HepG2 (cell line): ENCODE results near the gene ZNF318. TPM values are rescaled to one million over a fixed set of nuclear protein-coding genes. Genes with fewer than 3 reads are reported as not detected.

ENCODE experiments used
- ATAC-seq: fragments of 200-7000 bp; cut with Tn5 transposase; 3 replicates; pipeline ENCODE4 v1.9.1; 2020; ENCODE audit warnings: mild to moderate bottlenecking, moderate library complexity
- BruUV-seq: library from RNA; stranded (reverse); fragments of 400-500 nt; replicated peaks from 2 replicates; lab custom pipeline; 2021; lab: Mats Ljungman, UMichigan
- CTCF ChIA-PET: fragments of 300-600 bp; formaldehyde crosslinking; extraction: SDS; loops from one replicate; lab custom pipeline; 2021; ENCODE audit warnings: low total read pairs, inconsistent platforms, low intra/inter-chr PET ratio; lab: Yijun Ruan, JAX
- POLR2A ChIA-PET: fragments of 350-600 bp; sonication (Branson Sonifier 250); formaldehyde crosslinking; loops from one replicate; lab custom pipeline; 2020; ENCODE audit warnings: antibody characterized with exemption, inconsistent platforms; lab: Yijun Ruan, JAX
- DNase-seq: peaks from one replicate; pipeline ENCODE4 v3.0.0-alpha.2; 2015; ENCODE audit warnings: low spot score
- FAIRE-seq: peaks from 3 replicates; lab custom pipeline; 2011; peaks lifted over from hg19 to GRCh38; lab: Jason Lieb, UNC
- H2AFZ ChIP-seq: one replicate; pipeline ENCODE4 v1.6.1; 2011; ENCODE audit warnings: low read length, inconsistent platforms
- H3K27ac ChIP-seq: fragments of 300-600 bp; 3 replicates; pipeline ENCODE4 v1.8.0; 2011; ENCODE audit warnings: mixed run types, mild to moderate bottlenecking, mixed read lengths, low read length, inconsistent platforms; ENCODE audit not compliant: insufficient read depth; ENCODE audit errors: extremely low read length
- H3K27me3 ChIP-seq, 2 experiments: fragments of 200-600 bp in 1 of 2; 2 replicates in 1 of 2; 3 replicates in 1 of 2; pipeline versions ENCODE4 v1.6.0 to v1.8.0; 2011; ENCODE audit warnings: low read length in 2 of 2, mild to moderate bottlenecking in 2 of 2, moderate library complexity in 2 of 2, inconsistent platforms in 1 of 2; ENCODE audit not compliant: insufficient read depth in 2 of 2, control insufficient read depth in 1 of 2
- H3K36me3 ChIP-seq, 2 experiments: fragments of 200-600 bp in 1 of 2; replicated peaks in 1 of 2; 2 replicates in 1 of 2; 3 replicates in 1 of 2; pipeline versions ENCODE4 v1.5.1 to v1.8.0; 2011; ENCODE audit warnings: low read length in 2 of 2, inconsistent platforms in 1 of 2; ENCODE audit not compliant: insufficient read depth in 2 of 2, control insufficient read depth in 1 of 2
- H3K4me1 ChIP-seq: 2 replicates; pipeline ENCODE4 v1.5.1; 2012; ENCODE audit warnings: low read length, inconsistent platforms; ENCODE audit not compliant: insufficient read depth
- H3K4me2 ChIP-seq: 2 replicates; pipeline ENCODE4 v1.6.0; 2011; ENCODE audit warnings: low read depth, low read length, inconsistent platforms
- H3K4me3 ChIP-seq, 3 experiments: fragments of 200-600 bp in 1 of 3; sonication (generic), shearing (Covaris generic) in 1 of 3; replicated peaks in 1 of 3; 2 replicates each; pipeline ENCODE4 v1.5.1; 2011 to 2016; ENCODE audit warnings: low read length in 3 of 3, inconsistent platforms in 2 of 3, low read depth in 2 of 3, mild to moderate bottlenecking in 2 of 3, control low read depth in 1 of 3, mixed read lengths in 1 of 3; ENCODE audit not compliant: insufficient read depth in 1 of 3
- H3K79me2 ChIP-seq: one replicate; pipeline ENCODE4 v1.6.1; 2011; ENCODE audit warnings: low read length, inconsistent platforms; ENCODE audit not compliant: insufficient read depth
- H3K9ac ChIP-seq: 2 replicates; pipeline ENCODE4 v1.6.0; 2011; ENCODE audit warnings: mild to moderate bottlenecking, low read depth, low read length, inconsistent platforms; ENCODE audit not compliant: insufficient read depth
- H3K9me3 ChIP-seq: 2 replicates; pipeline ENCODE4 v1.5.1; 2012; ENCODE audit warnings: mild to moderate bottlenecking, low read length
- H4K20me1 ChIP-seq: 2 replicates; pipeline ENCODE4 v1.6.0; 2011; ENCODE audit warnings: inconsistent platforms, mild to moderate bottlenecking, low read length, moderate library complexity; ENCODE audit not compliant: insufficient read depth
- AHR ChIP-seq: IDR thresholded peaks from 2 replicates; pipeline ENCODE4 v1.6.1; 2018; ENCODE audit warnings: missing genetic modification reagents, missing compliant biosample characterization
- CC2D1A ChIP-seq: sonication (generic); formaldehyde crosslinking; IDR thresholded peaks from 2 replicates; pipeline ENCODE4 v1.8.1; 2023; ENCODE audit warnings: mild to moderate bottlenecking, missing genetic modification reagents
- GTF3A ChIP-seq: sonication (generic); formaldehyde crosslinking; conservative IDR thresholded peaks from 2 replicates; pipeline ENCODE4 v1.4.0; 2020; ENCODE audit warnings: mild to moderate bottlenecking, missing genetic modification reagents
- HIVEP1 ChIP-seq: sonication (generic); formaldehyde crosslinking; IDR thresholded peaks from 2 replicates; pipeline ENCODE4 v1.4.0; 2020; ENCODE audit warnings: mild to moderate bottlenecking, missing genetic modification reagents
- HMG20A ChIP-seq: IDR thresholded peaks from 2 replicates; pipeline ENCODE4 v1.6.1; 2016; ENCODE audit warnings: borderline replicate concordance
- IKZF1 ChIP-seq: fragments of 450-650 bp; IDR thresholded peaks from 2 replicates; pipeline ENCODE4 v1.7.1; 2016
- KAT2B ChIP-seq: fragments of 150-350 bp; IDR thresholded peaks from 2 replicates; pipeline ENCODE4 v1.6.1; 2014; ENCODE audit warnings: low read depth, low read length, borderline replicate concordance
- KDM2A ChIP-seq: sonication (generic); formaldehyde crosslinking; IDR thresholded peaks from 2 replicates; pipeline ENCODE4 v1.4.0; 2020; ENCODE audit warnings: low read depth, missing genetic modification reagents, borderline replicate concordance
- MAFG ChIP-seq: sonication (generic); formaldehyde crosslinking; IDR thresholded peaks from 2 replicates; pipeline ENCODE4 v1.5.1; 2020; ENCODE audit warnings: mild to moderate bottlenecking, missing genetic modification reagents
- NKX3-1 ChIP-seq: sonication (generic); formaldehyde crosslinking; IDR thresholded peaks from 2 replicates; pipeline ENCODE4 v1.5.0; 2020; ENCODE audit warnings: missing genetic modification reagents
- PRDM15 ChIP-seq: sonication (generic); formaldehyde crosslinking; IDR thresholded peaks from 2 replicates; pipeline ENCODE4 v1.4.0; 2020; ENCODE audit warnings: missing genetic modification reagents
- SMC3 ChIP-seq: IDR thresholded peaks from 2 replicates; pipeline ENCODE4 v1.6.1; 2011; ENCODE audit warnings: low read length, improper control_type of control experiment
- SOX5 ChIP-seq: IDR thresholded peaks from 2 replicates; pipeline ENCODE4 v1.6.1; 2016; ENCODE audit warnings: borderline replicate concordance
- TARDBP ChIP-seq: sonication (generic); formaldehyde crosslinking; IDR thresholded peaks from 2 replicates; pipeline ENCODE4 v1.8.0; 2022; ENCODE audit warnings: mild to moderate bottlenecking, missing genetic modification reagents
- TBX2 ChIP-seq: sonication (generic); formaldehyde crosslinking; IDR thresholded peaks from 2 replicates; pipeline ENCODE4 v1.5.0; 2020; ENCODE audit warnings: missing genetic modification reagents, mild to moderate bottlenecking, borderline replicate concordance
- THAP11 ChIP-seq: IDR thresholded peaks from 2 replicates; pipeline ENCODE4 v1.6.1; 2016; ENCODE audit warnings: missing biosample characterization, missing genetic modification reagents
- ZNF17 ChIP-seq: sonication (generic); formaldehyde crosslinking; IDR thresholded peaks from 2 replicates; pipeline ENCODE4 v1.5.0; 2020; ENCODE audit warnings: mild to moderate bottlenecking, missing genetic modification reagents
- ZNF224 ChIP-seq: sonication (generic); formaldehyde crosslinking; IDR thresholded peaks from 2 replicates; pipeline ENCODE4 v1.5.0; 2020; ENCODE audit warnings: mild to moderate bottlenecking, missing genetic modification reagents
- ZNF251 ChIP-seq: sonication (generic); formaldehyde crosslinking; IDR thresholded peaks from 2 replicates; pipeline ENCODE4 v1.9.0; 2021; ENCODE audit warnings: mild to moderate bottlenecking, missing genetic modification reagents
- ZNF333 ChIP-seq: sonication (generic); formaldehyde crosslinking; IDR thresholded peaks from 2 replicates; pipeline ENCODE4 v1.4.0; 2020; ENCODE audit warnings: mild to moderate bottlenecking, missing genetic modification reagents, borderline replicate concordance
- ZNF558 ChIP-seq: sonication (generic); formaldehyde crosslinking; IDR thresholded peaks from 2 replicates; pipeline ENCODE4 v1.9.0; 2022; ENCODE audit warnings: mild to moderate bottlenecking, missing genetic modification reagents, borderline replicate concordance
- ZNF878 ChIP-seq: sonication (generic); formaldehyde crosslinking; IDR thresholded peaks from 2 replicates; pipeline ENCODE4 v1.8.1; 2023; ENCODE audit warnings: mild to moderate bottlenecking, missing genetic modification reagents, moderate library complexity
- WGBS: methylation state at CpG from one replicate; pipeline ENCODE4 v1.1.6; 2017; ENCODE audit warnings: low lambda C conversion rate; 5-methylcytosine and 5-hydroxymethylcytosine counted together
- in situ Hi-C: cut with HindIII; loops from 2 replicates; pipeline ENCODE4 v1.10.0; 2017; ENCODE audit warnings: low pct_unique_long_range_greater_than_20kb; ENCODE audit not compliant: extremely low pct_ligation_motif_present
- intact Hi-C: fragments of 100-400 bp; cut with micrococcal nuclease; formaldehyde crosslinking; loops from one replicate; pipeline ENCODE4 v1.10.0; 2022; ENCODE audit not compliant: unreplicated experiment
- polyA plus RNA-seq, 8 experiments: library from polyadenylated mRNA; depleted of rRNA in 3 of 8; stranded (reverse) in 7 of 8; unstranded in 1 of 8; fragments of >200 nt; fragmentation: Illumina TruSeq in 4 of 8; extraction: Trizol in 4 of 8; gene quantifications; 2 replicates each; pipeline versions ENCODE4 v1.2.1 to v1.2.3, GENCODE V29; 2011 to 2016; ENCODE audit warnings: low read depth in 4 of 8, missing spikeins in 1 of 8, mixed read lengths in 1 of 8; ENCODE audit not compliant: insufficient read depth in 1 of 8
- total RNA-seq, 5 experiments: library from RNA; depleted of rRNA; stranded (reverse); fragments of >200 nt; fragmentation: Illumina TruSeq; extraction: Trizol; gene quantifications; 2 replicates each; pipeline ENCODE4 v1.2.3, GENCODE V29; 2016; ENCODE audit warnings: low read depth in 1 of 5
- TF ChIP-seq, protein P1 (sequence below): sonication (generic); formaldehyde crosslinking; IDR thresholded peaks from 2 replicates; pipeline ENCODE4 v1.5.0; 2020; ENCODE audit warnings: missing genetic modification reagents

Gene ZNF318
- total and polyA plus RNA-seq, 2 of the 13 experiments (the other 11 are each of a cell fraction or from before 2014, with no cell fraction given) = 13.0 to 14.5 TPM

- no peak for TF ChIP-seq NKX3-1
- TF ChIP-seq SMC3 = no peak
- 0 out of 2 replicates have a peak, but pooled peaks have one; percentile 9 for TF ChIP-seq SOX5 (CRISPR knock-in tag)
- TF ChIP-seq ZNF558 (CRISPR knock-in tag) = no peak
- no peak for TF ChIP-seq ZNF333
- no peak for TF ChIP-seq TARDBP (CRISPR knock-in tag)
- no peak for TF ChIP-seq HMG20A (CRISPR knock-in tag)
- TF ChIP-seq IKZF1 = no peak
- TF ChIP-seq MAFG (CRISPR knock-in tag) = no peak
- no peak for TF ChIP-seq KDM2A
- no peak for TF ChIP-seq PRDM15 (CRISPR knock-in tag)
- no peak for TF ChIP-seq GTF3A
These were observed 8.3 kb upstream of the ZNF318 start (continued) for GRCh38 chr6:43377710-43378229.

DNA sequence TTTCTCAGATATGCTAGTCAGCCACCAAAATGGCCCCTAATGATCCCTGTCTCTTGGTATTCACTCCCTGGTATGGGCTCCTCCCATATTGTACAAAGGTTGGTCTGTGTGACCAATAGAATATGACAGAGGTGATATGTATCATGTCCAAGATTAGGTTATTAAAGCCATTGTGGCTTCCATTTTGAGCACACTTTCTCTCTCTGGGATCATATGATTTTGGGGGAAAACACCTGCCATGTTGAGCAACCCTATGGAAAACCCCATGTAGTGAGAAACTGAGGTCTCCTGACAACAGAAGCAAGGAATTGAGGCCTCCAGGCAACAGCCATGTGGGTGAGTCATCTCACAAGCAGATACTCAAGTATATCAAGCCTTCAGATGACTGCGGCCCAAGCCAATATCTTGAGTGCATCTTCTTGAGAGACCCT is 7.1 kb upstream of the ZNF318 start:
- 80% methylated on average over 1 of the region's 1 CpG for WGBS
- H2AFZ ChIP-seq = no peak overlapping the region
- in situ Hi-C loops = no loop called here
- POLR2A ChIA-PET = interaction anchor here (0.7 kb wide), 1 partner anchor 120 kb away, joined by 3 read pairs; no protein-coding TSS in a partner anchor
- H4K20me1 ChIP-seq = no peaks in the 10 kb centered on the region
- BruUV-seq = no TSS peak
- no peak overlapping the region for H3K27ac ChIP-seq
- TF ChIP-seq HIVEP1 (CRISPR knock-in tag) = no peak
- TF ChIP-seq CC2D1A (CRISPR knock-in tag) = no peak
- no peak for TF ChIP-seq SOX5 (CRISPR knock-in tag)
- TF ChIP-seq THAP11 (CRISPR knock-in tag) = no peak
- no peak for TF ChIP-seq ZNF251 (CRISPR knock-in tag)
- TF ChIP-seq, protein P1, sequence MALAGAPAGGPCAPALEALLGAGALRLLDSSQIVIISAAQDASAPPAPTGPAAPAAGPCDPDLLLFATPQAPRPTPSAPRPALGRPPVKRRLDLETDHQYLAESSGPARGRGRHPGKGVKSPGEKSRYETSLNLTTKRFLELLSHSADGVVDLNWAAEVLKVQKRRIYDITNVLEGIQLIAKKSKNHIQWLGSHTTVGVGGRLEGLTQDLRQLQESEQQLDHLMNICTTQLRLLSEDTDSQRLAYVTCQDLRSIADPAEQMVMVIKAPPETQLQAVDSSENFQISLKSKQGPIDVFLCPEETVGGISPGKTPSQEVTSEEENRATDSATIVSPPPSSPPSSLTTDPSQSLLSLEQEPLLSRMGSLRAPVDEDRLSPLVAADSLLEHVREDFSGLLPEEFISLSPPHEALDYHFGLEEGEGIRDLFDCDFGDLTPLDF (CRISPR knock-in tag) = no peak
- TF ChIP-seq ZNF878 (CRISPR knock-in tag) = no peak
- TF ChIP-seq ZNF17 (CRISPR knock-in tag) = no peak
- no peak for TF ChIP-seq AHR
- no peak for TF ChIP-seq ZNF224 (CRISPR knock-in tag)
- no peak for TF ChIP-seq TBX2
- no peak for TF ChIP-seq KAT2B
- no peak overlapping the region for H3K9ac ChIP-seq
- H3K79me2 ChIP-seq = no peaks in the 10 kb centered on the region
- H3K9me3 ChIP-seq = no peaks in the 10 kb centered on the region
- CTCF ChIA-PET = no interaction called here
- H3K4me3 ChIP-seq = no peak overlapping the region
- intact Hi-C loops = no loop called here
- no peak overlapping the region for H3K4me2 ChIP-seq
- H3K4me1 ChIP-seq = peaks cover 26% of the 10 kb centered on the region
- DNase-seq (no peak), FAIRE-seq (no peak), ATAC-seq (no peak; the same call in 2 of the 3 replicates)
- peaks cover 0 to 9% of the 10 kb centered on the region in 2 experiments; a peak in 2 of 5 replicates for H3K27me3 ChIP-seq
- H3K36me3 ChIP-seq = no peaks in the 10 kb centered on the region
